ENCODE data around the gene VPS13D.

- TF ChIP-seq POLR2AphosphoS5 (IDR thresholded peaks at IDR 0.05; ENCODE audit: insufficient read depth, low read depth, low read length): no peak
- TF ChIP-seq CTCF (IDR thresholded peaks at IDR 0.05; ENCODE audit: extremely low read depth in 1 of 2, insufficient read depth in 1 of 2, low read depth in 1 of 2, low read length in 2 of 2): no peak
- no peak for TF ChIP-seq EZH2 (IDR thresholded peaks at IDR 0.05; ENCODE audit: borderline replicate concordance, low read depth, low read length, severe bottlenecking)
- no peak for TF ChIP-seq MAX (IDR thresholded peaks at IDR 0.05; ENCODE audit: insufficient read depth, insufficient read length)
- TF ChIP-seq FOS (IDR thresholded peaks at IDR 0.05; ENCODE audit: borderline replicate concordance, insufficient read depth, low read length): no peak
- TF ChIP-seq JUN (IDR thresholded peaks at IDR 0.05; ENCODE audit: borderline replicate concordance, insufficient read depth, insufficient read length, low read depth): no peak
Measured at GRCh38 chr1:12446593-12446992, 216.8 kb downstream of the VPS13D start.

Measured in endothelial cell of umbilical vein (primary cell).